ENCODE data around the gene ERN1. TPM values are rescaled to one million over a fixed set of nuclear protein-coding genes. Genes with fewer than 3 reads are reported as not detected.
"Not testable (repeated sequence)": the region's sequence is repeated elsewhere in the genome, so short reads cannot be mapped to it uniquely, and the experiment has no call there.

The ERN1 gene
- total RNA-seq, 1 donor from 2014 or later: 14.9 TPM

DNA sequence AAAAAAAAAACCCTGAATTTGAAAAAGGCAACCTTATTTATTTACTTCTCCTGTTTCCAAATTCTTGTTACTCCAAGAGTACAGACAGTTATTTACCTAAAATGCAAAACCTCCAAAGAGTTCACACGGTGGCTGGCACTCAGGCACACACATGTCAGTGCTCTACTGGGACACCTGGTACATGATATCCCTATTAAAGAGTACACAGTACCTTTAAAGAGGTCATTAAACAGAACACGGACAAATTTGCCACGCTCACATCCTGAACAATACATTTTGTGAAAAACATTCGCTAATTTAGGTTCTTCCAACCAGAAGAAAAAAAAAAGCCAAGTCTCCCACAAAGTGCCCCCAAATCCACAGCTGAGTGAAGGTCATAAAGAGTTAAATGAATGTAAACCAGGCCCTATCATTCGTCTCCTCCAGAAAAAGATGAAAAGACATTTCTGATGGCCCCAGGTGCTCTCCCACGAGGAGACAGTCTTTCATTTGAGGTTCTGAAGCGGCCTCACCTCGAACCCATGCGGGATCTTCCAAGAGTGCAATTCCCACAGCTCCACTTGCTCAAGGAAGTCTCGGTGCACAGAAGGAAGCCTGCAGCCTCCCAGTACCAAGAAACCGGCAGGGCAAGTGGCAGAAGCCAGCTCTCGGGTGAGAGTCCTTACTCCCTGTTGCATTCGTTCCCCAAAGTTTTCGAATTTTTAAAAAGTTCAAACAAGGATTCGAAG, 993 bp downstream of the ERN1 start:
- Mint-ChIP-seq H3K27ac (ENCODE audit: unreplicated experiment) (peak overlapping the region; percentile 94), H3K4me1 (ENCODE audit: low read depth) (peaks cover 39% of the 10 kb centered on the region), H3K27me3 (ENCODE audit: low read depth) (no peaks in the 10 kb centered on the region), H3K4me3 (ENCODE audit: unreplicated experiment) (peak overlapping the region; percentile 87), H3K36me3 (ENCODE audit: low read depth) (no peaks in the 10 kb centered on the region), H3K9me3 (ENCODE audit: low read depth) (no peaks in the 10 kb centered on the region)
- no peak for DNase-seq (ENCODE audit: low spot score)
- TF ChIP-seq, protein P1, sequence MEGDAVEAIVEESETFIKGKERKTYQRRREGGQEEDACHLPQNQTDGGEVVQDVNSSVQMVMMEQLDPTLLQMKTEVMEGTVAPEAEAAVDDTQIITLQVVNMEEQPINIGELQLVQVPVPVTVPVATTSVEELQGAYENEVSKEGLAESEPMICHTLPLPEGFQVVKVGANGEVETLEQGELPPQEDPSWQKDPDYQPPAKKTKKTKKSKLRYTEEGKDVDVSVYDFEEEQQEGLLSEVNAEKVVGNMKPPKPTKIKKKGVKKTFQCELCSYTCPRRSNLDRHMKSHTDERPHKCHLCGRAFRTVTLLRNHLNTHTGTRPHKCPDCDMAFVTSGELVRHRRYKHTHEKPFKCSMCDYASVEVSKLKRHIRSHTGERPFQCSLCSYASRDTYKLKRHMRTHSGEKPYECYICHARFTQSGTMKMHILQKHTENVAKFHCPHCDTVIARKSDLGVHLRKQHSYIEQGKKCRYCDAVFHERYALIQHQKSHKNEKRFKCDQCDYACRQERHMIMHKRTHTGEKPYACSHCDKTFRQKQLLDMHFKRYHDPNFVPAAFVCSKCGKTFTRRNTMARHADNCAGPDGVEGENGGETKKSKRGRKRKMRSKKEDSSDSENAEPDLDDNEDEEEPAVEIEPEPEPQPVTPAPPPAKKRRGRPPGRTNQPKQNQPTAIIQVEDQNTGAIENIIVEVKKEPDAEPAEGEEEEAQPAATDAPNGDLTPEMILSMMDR (IDR thresholded peaks at IDR 0.05): no peak

- no peaks in the 10 kb centered on the region for H3K9me3 Mint-ChIP-seq (ENCODE audit: low read depth)
- H3K4me1 Mint-ChIP-seq (ENCODE audit: low read depth): peaks cover 46% of the 10 kb centered on the region
- no peaks in the 10 kb centered on the region for H3K36me3 Mint-ChIP-seq (ENCODE audit: low read depth)
- TF ChIP-seq, protein P1 (IDR thresholded peaks at IDR 0.05): no peak
- H3K4me3 Mint-ChIP-seq (ENCODE audit: unreplicated experiment): no peak overlapping the region
- no peaks in the 10 kb centered on the region for H3K27me3 Mint-ChIP-seq (ENCODE audit: low read depth)
- H3K27ac Mint-ChIP-seq (ENCODE audit: unreplicated experiment): peak overlapping the region; percentile 53
- no peak for DNase-seq (ENCODE audit: low spot score)
Measured at GRCh38 chr17:64126918-64127317, 3.0 kb downstream of the ERN1 start.

DNA sequence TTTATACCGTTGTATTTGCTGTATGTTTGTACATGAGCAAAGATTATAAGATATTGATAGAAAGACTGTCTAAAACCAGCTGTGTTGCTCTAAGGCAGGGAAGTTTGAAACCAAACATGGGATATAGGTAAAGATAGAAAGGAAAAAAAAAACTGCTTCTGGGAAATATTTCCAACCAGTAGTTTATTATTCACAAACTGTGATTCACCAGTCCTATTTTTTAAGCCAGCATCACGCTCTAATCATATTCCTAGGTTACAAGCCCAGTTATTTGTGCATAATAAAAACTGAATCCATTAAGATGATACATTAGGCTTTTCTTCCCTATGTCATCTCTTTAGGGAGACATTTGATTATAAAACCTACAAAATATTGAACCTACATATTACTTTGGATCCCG, 4.0 kb downstream of the ERN1 start:
- TF ChIP-seq, protein P1 (IDR thresholded peaks at IDR 0.05): no peak
- no peaks in the 10 kb centered on the region for H3K9me3 Mint-ChIP-seq (ENCODE audit: low read depth)
- H3K4me3 Mint-ChIP-seq (ENCODE audit: unreplicated experiment): no peak overlapping the region
- no peak overlapping the region for H3K27ac Mint-ChIP-seq (ENCODE audit: unreplicated experiment)
- no peaks in the 10 kb centered on the region for H3K27me3 Mint-ChIP-seq (ENCODE audit: low read depth)
- H3K4me1 Mint-ChIP-seq (ENCODE audit: low read depth): peaks cover 47% of the 10 kb centered on the region
- DNase-seq (ENCODE audit: low spot score): no peak
- H3K36me3 Mint-ChIP-seq (ENCODE audit: low read depth): no peaks in the 10 kb centered on the region

- Mint-ChIP-seq H3K4me1 (ENCODE audit: low read depth) (peaks cover 42% of the 10 kb centered on the region), H3K4me3 (ENCODE audit: unreplicated experiment) (no peak overlapping the region), H3K36me3 (ENCODE audit: low read depth) (no peaks in the 10 kb centered on the region), H3K27me3 (ENCODE audit: low read depth) (no peaks in the 10 kb centered on the region), H3K9me3 (ENCODE audit: low read depth) (no peaks in the 10 kb centered on the region), H3K27ac (ENCODE audit: unreplicated experiment) (no peak overlapping the region)
- no peak for DNase-seq (ENCODE audit: low spot score)
- TF ChIP-seq, protein P1 (IDR thresholded peaks at IDR 0.05): no peak
Measured at GRCh38 chr17:64124609-64125008, 5.3 kb downstream of the ERN1 start.

- Mint-ChIP-seq H3K9me3 (ENCODE audit: low read depth) (no peaks in the 10 kb centered on the region), H3K27ac (ENCODE audit: unreplicated experiment) (no peak overlapping the region), H3K27me3 (ENCODE audit: low read depth) (no peaks in the 10 kb centered on the region), H3K36me3 (ENCODE audit: low read depth) (no peaks in the 10 kb centered on the region), H3K4me3 (ENCODE audit: unreplicated experiment) (no peak overlapping the region), H3K4me1 (ENCODE audit: low read depth) (peaks cover 39% of the 10 kb centered on the region)
- TF ChIP-seq, protein P1 (IDR thresholded peaks at IDR 0.05): no peak
- no peak for DNase-seq (ENCODE audit: low spot score)
Measured at GRCh38 chr17:64123114-64123513, 6.8 kb downstream of the ERN1 start.

DNA sequence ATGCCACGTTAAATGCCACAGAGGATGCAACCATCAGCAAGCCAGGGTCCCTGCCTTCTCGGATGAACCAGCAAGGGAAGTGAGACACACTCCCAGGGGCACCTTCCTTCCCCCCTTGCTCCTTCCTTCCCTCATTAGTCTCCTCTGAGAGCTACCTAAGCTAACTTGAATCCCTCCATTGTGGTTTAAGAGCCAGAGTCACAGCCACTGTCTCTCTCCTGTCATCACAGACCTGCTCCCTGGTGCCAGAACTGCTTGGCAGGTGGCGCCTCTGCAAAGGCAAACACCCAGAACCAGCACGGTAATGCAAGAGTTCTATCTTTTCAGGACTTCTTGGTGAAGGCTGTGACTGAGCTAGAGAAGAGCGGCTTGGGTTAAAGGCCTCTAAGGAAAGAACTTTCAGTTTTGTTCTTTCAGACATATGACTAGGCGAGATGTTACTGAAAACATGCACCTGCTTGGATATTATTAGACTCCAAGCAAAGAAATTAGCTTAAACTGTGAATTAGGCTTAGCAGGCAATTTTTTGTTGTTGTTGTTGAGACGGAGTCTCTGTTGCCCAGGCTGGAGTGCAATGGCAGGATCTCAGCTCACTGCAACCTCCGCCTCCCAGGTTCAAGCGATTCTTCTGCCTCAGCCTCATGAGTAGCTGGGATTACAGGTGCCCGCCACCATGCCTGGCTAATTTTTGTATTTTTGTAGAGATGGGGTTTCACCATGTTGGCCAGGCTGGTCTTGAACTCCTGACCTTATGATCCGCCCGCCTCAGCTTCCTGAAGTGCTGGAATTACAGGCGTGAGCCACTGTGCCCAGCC, 8.8 kb downstream of the ERN1 start:
- not testable (repeated sequence) for DNase-seq (ENCODE audit: low spot score); H3K27ac Mint-ChIP-seq (ENCODE audit: unreplicated experiment); H3K27me3 Mint-ChIP-seq (ENCODE audit: low read depth)

More for the DNA sequence above, 8.8 kb downstream of the ERN1 start:
- not testable (repeated sequence) for H3K9me3 Mint-ChIP-seq (ENCODE audit: low read depth); H3K4me3 Mint-ChIP-seq (ENCODE audit: unreplicated experiment); H3K36me3 Mint-ChIP-seq (ENCODE audit: low read depth)
- H3K4me1 Mint-ChIP-seq (ENCODE audit: low read depth): peaks cover 35% of the 10 kb centered on the region
